ENCODE data around the gene SPDEF.

Gene SPDEF

DNA sequence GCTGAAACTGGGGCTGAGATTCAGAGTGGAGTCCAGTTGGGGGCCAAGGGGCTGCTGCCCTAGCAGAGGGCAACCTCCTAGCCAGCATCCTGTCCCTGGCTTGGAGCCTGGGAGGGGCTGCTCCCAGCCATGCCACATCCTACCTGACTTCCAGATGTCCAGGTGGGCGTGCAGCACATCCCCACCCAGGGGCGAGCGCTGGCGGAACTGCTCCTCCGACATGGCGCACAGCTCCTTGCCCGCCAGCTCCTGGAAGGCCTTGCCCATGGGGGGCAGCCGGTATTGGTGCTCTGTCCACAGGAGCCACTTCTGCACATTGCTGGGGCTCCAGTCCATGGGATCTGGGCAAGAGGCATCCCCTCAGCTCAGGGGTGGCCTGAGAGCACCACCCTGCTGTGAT is 15.3 kb downstream of the SPDEF start:
- no peak for DNase-seq

DNA sequence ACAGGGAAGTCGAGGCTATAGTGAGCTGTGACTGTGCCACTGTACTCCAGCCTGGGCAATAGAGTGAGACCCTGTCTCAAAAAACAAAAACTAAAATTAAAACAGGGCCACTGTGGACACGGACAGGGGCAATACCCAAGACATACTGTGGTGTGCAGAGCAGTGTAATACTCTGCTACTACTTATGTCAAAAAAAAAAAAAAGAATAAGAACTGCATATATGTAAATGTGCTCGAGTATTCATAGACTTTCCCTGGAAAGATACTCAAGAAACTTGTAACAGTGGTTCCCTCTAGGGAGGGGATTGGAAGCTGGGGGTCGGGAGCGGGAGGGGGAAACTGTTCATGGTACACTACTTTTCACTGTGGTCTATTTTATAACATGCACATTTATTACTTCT is 15.9 kb downstream of the SPDEF start:
- no peak for DNase-seq

DNA sequence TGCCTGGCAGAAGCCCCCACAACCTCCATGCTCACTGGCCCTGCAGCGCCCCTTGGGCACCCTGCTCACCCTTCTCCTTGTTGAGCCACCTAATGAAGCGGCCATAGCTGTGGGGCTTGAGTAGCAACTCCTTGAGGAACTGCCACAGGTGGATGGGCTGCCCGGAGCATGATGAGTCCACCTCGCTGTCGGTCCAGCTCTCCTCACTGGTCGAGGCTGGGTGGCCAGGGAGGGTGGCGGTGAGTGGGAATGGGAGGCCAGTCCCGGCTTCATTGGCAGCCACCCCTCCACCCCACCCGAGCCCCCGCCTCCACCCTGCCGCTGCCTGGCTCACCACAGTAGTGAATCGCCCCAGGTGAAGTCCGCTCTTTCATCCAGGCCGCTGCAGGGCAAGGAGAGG is 16.9 kb downstream of the SPDEF start:
- no peak for DNase-seq

DNA sequence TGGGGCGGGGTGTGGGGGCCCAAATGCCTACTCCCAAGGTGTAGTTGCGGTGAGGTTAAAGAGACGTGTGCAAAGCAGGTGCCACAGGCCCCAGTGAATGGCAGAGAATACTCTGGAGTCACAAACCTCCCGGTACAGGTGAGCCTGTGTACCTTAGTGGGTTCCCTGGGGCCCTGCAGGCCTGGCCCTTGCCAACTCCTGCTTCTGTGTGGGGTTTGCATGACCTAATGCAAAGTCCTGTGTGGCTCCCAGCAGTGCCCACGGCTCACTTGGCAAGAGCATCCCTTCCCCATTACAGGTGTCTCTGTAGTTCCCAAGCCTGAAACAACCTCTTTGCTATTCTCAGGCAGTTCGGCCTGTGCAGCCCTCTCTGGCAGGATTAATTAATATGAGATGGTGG is 17.5 kb downstream of the SPDEF start:
- DNase-seq, result no peak

DNA sequence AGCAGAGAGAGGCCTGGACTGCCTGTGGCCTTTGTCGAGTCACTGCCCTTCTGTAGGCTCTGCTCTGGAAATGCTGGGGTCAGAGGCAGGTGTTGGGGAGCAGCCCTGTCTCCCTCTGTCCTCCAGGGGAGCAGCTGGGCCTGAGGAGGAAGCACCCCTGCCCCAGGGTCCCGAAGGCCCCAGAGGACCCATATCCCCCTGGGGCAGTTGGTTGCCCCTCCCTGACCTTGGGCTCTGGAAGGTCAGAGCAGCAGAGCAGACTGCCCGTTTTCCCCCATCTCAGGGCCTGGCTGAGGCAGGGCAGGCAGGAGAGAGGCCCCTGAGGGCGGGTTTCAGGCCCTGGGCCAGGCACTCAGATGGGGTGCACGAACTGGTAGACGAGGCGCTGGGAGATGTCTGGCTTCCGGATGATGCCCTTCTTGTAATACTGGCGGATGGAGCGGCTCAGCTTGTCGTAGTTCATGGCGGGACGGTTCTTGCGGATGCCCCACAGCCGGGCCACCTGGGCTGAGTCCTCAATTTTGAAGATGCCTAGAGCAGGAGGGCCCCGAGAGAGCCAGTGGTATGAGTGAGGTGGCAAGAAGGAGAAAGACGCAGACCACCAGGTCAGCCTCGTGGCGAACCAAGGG is 18.1 kb downstream of the SPDEF start:
- DNase-seq, result no peak

DNA sequence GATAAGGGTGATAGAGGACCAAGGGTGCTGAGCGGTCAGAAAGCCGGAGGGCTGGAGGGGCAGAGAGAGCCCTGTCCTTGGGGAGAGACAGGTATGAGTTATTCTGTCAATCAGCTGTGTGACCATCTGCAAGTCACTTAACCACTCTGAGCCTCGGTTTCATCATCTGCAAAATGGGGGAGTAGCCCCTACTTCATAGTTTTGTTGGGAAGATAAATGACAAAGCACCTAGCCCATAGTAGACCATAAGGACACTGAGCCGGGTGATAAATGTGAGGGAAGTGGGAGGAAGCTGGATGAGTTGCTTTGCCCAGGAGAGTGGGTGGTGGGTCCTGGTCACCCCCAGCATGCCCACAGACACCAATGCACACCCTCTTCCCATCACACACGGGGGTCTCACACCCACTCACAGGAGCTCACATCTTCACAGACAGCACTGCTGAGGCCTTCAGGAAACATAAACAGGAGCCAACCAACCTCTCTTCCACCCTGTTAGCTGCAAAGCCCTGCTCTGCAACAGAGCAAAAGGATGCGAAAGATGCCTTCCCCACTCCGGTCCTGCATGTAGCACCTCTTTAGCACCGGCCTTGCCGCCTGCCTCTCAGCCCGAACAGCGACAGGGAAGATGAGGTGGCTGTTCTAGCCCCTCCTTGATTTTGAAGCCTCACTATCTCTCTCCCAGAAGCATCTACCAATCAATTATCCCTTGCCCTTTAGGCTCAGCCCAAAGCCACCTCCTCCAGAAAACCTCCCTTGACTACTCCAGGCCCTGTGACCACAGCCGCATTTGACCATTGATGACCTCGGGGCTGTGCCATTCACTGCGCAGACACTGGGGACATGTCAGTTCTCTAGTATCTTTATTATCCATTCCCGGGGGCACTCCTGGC is 18.9 kb downstream of the SPDEF start:
- DNase-seq, result no peak

DNA sequence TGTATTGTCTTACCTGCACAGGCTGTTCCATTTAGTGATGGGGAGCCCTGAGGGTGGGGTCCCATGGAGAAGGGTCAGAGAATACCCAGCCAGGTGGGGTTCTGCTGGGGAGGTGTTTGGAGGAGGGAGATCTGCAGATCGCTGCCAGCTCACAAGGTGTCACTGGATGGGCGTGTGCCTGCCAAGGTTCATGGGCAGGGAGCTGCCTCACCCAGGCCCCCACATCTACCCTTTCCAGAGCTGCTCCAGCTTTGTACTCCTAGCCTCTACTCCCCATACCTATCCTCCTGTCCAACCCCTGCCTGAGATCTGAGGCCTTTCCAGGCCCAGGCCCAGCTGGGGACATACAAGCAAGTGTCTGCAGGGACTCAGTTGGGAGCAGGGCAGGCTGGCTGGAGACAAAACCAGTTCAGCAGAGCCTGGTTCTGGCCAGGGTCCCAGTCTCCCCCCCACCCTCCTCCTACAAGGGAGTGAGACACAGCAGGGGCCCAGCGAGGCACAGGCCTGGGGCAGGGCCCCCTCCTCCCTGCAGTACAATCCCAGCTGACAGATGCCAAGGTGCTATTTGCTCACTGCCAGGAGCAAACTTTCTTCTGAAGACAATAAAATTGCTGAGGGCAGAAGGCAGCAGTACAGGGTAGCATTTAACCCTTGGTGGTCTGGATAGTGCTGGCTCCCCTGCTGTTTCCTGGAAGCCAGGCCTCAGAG is 19.7 kb downstream of the SPDEF start:
- no peak for DNase-seq

DNA sequence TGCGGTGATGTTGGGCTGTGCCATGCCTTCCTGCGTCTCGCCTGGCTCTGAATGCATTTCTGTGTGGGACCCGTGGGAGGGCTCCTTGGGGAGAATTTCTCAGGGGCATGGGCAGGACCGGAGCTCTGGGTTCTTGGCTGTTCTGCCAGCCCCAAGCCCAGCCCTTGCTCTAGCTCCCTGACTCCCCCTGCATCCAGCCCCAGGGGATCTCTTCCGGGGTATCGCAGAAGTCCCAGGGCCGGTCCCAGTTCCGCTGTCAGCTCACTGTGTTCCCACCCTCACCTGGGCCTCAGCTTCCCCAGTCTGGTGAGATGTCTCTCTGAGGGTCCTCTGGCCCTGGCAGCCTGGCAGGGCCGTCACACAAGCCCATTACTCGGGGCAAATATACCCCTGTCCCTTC is 20.5 kb downstream of the SPDEF start:
- no peak for DNase-seq

DNA sequence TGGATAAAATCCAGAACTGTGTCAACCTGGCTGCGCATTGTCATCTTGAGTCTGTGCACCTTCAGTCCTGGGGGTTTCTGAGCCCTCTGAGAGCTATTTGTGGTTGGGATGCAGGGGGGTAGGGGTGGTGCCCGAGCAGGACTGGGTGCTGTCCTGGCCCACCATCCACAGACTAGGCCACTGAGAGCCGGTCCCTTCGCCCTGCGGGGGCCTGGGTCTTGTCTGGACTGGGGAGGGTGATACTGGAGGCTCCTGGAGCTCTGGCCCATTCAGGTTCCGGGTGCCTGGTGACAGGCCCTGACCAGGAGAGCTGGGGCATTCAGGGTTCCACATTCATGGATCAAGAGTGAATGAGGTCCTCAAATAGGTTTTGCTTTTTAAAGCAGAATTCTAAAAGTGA is 20.9 kb downstream of the SPDEF start:
- no peak for DNase-seq

DNA sequence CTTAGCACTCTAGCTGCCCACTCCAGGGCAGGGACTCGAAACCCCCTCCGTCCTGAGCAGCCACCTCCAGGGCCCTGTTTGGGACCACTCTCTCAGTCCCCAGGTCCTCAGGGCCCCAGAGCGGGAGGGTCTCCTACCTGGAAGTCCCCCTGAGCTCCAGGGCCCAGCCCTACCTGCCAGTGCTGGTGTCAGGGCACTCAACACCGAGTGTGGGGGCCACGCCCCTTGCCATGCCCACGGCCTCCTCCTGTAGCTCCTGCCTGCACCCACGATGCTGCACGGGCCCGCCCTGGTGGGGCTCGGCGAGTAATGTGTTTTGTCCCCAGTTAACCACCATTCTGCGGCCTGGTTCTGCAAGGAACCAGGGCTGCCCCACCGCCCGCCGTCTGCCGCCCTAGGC is 21.5 kb downstream of the SPDEF start:
- DNase-seq, result no peak

DNA sequence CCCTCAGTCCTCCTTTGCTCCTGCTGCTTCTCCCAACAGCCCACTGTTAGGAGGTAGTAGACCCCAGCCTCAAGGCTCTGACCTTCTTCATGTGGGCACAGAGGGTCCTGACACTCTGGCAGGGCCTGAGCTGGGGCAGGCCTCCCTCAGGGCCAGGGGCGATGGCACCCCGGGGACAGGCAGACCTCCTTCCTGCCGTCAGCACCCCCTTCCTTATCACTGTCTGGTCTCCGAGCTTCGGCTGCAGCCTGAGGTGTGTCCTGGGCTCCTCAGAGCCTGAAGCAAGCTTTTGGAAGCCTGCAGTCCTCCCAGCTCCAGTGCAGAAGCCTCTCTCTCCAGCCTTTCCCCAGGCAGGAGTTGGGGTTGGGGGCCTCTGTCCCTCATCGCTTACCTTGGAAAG is 22.0 kb downstream of the SPDEF start:
- no peak for DNase-seq

DNA sequence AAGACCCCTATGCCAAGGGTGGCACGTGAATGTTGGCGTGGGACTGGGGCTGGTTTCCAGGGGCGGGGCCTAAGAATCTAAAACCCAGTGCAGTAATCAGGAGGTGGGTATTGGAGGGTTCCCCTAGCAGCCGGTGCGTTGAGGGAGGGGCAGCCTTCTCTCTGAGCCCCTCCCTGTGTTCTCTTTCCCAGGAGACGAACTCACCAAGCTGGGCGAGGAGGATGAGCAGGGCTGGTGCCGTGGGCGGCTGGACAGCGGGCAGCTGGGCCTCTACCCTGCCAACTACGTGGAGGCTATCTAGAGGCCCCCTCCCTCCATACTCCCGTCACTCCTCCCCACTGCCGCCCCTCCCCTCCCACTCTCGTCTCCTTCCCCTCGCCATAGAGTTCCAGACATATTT is 23.9 kb downstream of the SPDEF start:
- DNase-seq, result no peak

DNA sequence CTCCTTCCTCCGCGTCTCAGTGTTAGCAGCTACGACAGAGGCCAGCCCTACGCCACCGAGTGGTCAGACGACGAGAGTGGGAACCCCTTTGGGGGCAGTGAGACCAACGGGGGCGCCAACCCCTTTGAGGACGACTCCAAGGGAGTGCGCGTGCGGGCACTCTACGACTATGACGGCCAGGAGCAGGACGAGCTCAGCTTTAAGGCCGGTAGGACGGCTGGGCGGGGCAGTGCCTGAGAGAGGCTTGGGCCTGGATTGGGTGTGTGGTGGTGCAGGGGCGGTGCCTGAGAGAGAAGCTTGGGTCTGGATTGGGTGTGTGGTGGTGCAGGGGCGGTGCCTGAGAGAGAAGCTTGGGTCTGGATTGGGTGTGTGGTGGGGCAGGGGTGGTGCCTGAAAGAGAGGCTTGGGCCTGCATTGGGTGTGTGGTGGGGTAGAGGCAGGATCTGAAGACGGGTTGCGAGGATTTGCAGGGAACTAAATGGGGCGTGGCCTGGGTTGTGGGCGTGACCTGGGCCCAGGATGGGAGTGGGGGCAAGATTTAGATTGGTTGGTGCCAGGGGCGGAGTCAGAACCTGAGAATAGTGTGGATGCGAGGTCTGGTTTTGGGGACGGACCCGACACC is 24.4 kb downstream of the SPDEF start:
- no peak for DNase-seq

DNA sequence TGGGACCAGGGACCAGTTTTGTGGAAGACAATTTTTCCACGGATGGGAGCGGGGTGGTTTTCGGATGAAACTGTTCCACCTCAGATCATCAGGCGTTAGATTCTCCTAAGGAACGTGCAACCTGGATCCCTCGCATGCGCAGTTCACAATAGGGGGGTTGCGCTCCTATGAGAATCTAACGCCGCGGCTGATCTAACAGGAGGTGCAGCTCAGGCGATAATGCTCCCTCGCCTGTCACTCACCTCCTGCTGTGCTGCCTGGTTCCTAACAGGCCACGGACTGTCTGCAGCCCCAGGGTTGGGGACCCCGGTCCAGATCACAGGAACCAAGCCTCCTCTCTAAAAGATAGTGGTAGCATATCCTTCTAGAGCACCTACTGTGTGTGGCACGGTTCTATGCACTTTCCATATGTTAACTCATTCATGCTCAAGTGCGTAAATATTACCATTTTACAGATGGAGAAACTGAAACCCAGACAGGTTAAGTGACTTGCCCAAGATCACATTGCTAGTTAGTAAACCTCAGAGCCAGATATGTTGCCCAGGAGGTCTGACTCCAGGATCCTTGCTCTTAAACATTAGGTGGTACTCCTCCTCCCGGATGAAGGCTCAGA is 25.3 kb downstream of the SPDEF start:
- no peak for DNase-seq

DNA sequence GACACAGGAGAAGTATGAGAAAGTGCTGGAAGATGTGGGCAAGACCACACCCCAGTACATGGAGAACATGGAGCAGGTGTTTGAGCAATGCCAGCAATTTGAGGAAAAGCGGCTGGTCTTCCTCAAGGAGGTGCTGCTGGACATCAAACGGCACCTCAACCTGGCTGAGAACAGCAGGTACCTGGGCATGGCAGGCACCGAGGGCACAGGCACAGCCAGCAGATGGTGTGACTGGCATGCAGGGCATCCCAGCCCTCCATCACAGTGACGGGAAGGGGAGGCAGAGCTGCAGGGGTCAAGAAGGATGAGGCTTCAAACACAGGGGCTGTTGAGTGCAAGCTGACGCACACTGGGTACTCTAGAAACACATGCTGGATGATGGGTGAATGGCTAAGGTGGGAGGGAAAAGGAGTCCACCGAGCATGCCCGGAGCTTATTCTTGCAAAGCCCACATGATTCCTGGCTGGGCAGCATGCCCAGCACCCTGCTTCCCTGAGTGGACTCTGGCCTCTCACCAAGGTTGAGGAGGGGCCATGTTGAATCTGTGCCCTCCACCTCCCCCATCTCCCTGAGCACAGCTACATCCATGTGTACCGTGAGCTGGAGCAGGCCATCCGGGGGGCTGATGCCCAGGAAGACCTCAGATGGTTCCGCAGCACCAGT is 26.3 kb downstream of the SPDEF start:
- DNase-seq, result no peak

DNA sequence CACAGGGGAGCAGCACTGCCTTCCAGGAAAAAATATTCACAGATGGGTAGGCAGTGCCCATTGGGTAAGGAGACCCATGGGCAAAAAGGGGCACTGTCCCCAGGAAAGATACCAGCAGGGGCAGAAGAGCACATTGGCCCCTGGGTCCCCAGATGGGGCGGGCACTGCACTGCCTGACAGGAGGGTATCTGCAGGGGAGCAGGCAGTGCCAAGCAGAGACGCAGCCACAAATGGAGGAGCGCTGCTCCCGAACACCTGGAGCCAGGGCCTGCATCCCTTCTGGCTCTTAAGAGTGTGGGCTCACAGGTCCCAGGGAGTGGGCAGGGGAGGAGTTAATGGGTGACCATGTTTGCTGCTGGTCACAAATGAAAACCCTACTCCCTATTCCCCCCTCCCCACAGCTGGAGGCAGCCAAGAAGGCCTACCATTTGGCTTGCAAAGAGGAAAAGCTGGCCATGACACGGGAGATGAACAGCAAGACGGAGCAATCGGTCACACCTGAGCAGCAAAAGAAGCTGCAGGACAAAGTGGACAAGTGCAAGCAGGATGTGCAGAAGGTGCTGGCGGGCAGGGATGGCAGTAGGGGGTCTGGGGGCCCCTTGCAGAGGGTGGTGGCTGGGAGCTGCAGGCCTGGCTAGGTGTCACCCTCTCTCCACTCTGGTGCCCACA is 27.0 kb downstream of the SPDEF start:
- DNase-seq, result no peak

DNA sequence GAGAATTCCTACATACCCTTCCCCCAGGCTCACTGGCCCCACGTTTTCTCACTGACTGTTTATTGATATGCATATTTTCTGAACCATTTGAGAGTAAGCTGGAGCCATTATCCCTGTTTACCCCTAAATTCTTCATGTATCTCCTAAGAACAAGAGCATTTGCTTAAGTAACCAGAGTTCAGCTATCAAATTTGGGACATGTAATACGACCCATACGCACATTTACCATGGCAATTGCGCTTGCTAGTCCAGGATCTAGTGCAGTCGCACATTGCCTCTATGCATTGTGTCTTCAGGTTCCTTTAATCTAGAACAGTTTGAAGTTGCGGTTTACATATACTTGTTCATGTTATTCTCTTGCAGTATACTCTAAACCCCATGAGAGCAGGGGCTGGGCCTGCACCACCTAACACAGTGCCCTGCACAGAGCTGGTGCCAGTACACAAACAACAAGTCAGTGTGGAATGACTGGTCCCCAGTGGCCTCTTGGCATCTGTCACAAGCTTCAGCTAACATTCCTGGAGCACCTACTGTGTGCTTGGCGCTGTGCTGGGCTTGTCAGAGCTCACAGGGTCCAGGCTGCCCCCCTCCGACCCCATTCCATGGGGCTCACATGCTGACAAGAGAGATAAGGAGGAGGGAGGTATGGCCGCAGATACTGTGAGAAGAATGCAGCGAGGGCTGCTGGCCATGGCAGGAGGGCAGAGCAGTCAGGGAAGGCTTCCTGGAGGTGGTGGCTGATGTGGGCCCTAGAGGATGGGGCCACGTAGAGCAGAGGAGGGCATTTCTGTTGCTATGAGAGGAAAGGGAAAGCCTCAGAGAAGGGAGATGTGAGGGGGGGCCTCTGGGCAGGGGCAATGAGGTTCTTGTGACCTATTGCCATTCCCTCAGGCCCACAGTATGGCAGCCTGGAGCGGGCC is 28.1 kb downstream of the SPDEF start:
- no peak for DNase-seq

DNA sequence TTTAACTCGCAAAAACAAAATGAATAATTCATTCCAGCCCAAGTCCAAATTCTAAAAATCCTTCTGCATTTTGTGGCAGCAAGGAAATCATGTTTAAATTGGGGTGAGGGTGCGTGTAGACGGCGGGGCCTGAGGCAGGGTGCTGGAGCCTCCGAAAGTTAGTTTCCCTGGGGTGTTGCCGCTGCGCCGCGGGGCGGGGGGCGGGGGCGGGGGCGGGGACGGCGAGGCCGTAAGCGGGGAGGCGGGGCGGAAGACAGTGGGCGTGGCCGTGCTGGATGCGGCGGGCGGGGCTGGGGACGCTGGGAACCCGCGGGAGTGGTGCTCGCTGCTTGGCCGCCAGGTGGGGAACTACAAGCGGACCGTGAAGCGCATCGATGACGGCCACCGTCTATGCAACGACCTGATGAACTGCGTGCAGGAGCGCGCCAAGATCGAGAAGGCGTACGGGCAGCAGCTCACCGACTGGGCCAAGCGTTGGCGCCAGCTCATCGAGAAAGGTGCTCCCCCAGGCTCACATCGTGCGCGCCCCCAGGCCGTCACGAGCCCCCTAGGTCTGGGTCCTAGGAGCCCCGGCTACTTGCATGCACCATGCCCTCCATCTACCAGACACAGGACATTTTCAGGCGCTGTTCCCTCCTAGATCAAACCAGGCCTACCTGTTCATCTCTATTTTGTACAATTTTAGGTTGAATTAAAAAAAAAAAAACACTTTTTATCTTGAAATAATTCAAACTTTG is 29.0 kb downstream of the SPDEF start:
- peak; percentile 56 for DNase-seq

DNA sequence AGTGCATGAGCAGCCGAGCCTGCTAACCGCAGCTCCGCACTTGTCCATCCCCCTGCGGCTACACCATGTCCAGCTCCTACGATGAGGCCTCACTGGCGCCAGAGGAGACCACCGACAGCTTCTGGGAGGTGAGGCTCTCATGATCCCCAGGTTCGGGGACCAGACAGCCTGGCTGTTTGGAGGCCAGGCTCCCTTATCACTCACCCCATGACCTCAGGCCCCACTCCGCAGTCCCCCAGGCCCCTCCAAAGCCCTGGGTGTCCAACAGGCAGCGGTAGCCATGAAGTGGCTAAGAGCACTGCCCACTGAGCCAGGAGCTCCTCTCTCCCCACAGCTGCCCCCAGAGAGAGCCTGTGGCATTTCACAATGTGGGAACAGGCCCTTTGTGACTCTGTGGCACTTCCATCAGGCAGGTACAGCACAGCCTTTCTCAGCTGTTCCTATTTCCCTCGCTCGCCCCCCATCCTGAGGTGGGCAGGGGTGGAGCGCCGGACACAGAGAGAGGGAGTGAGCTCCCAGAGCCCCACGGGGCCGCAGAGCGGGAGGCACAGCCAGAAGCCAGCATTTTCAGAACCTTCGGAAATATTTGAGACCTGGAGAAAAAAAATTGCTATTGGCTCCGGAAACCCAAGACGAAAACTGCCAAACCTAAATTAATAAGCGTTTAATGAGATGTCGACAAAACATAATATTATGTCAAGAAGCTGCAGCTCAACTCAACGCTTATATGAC is 29.7 kb downstream of the SPDEF start:
- no peak for DNase-seq

Data from NCI-H1436 treated with DMSO at 0.1 percent for 48 hours (cell line).